Measurements from ENCODE around the gene MKS1.

The MKS1 gene

GRCh38 chr17:58233543-58233942 lies 14.5 kb upstream of the MKS1 start:
- peak overlapping the region; percentile 32 for H3K4me3 Mint-ChIP-seq
- no peaks in the 10 kb centered on the region for H3K9me3 Mint-ChIP-seq
- H3K27ac Mint-ChIP-seq: peak overlapping the region; percentile 85
- DNase-seq (ENCODE audit: low spot score in 2 of 2): peak; percentile 26 to 40
- ATAC-seq (ENCODE audit: low read depth): peak; percentile 97
- peaks cover 17% of the 10 kb centered on the region for H3K4me1 Mint-ChIP-seq
- no peaks in the 10 kb centered on the region for H3K27me3 Mint-ChIP-seq
- H3K36me3 Mint-ChIP-seq: no peaks in the 10 kb centered on the region

DNA sequence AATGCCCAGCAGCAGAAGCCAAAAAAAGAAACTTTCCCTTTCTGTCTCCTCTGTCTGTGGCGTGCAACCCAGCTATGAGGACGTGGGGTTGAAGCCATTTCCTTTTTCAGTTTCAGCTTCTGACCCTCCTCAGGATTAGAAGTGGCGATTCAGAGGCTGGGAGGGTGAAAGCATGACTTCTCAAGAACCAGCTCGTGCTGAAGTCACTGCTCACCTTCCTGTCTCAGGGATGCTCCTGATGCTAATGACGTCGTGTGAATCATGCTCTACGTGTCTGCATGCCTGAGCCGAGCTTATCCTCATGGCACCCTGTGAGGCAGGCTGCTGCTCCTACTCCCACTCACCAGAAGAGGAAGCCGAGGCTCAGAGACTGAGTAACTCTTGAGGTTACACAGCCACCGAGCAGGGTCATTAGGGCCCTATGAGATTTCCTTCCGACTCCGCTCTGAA lies 13.7 kb upstream of the MKS1 start:
- peak overlapping the region; percentile 85 for H3K27ac Mint-ChIP-seq
- H3K27me3 Mint-ChIP-seq: no peaks in the 10 kb centered on the region
- no peaks in the 10 kb centered on the region for H3K36me3 Mint-ChIP-seq
- H3K4me3 Mint-ChIP-seq: peak overlapping the region; percentile 47
- peak in 1 of 2 donors; percentile 26 for DNase-seq (ENCODE audit: low spot score in 2 of 2)
- peaks cover 17% of the 10 kb centered on the region for H3K4me1 Mint-ChIP-seq
- ATAC-seq (ENCODE audit: low read depth): peak; percentile 67
- H3K9me3 Mint-ChIP-seq: no peaks in the 10 kb centered on the region

DNA sequence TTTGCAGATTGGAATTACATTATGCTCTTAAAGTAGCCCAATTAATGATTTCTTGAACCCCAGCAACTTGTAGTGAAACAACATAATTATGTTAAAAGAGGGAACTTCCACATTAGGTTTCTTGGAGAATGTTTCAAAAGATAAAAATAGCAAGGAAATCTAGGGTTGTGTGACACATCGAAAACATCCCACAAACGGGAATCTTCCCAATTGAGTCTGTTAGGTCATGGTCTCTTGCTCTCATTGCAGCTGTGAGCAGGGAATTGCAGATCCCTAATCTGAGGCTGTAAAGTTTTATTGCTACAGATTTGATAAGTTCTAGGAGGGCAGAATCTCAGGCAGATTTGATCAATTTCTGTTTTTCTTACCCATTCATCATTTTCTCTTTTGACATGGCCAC lies 12.6 kb upstream of the MKS1 start:
- H3K27ac Mint-ChIP-seq: peak overlapping the region; percentile 85
- DNase-seq (ENCODE audit: low spot score in 2 of 2) (no peak), ATAC-seq (ENCODE audit: low read depth) (no peak)
- H3K36me3 Mint-ChIP-seq: no peaks in the 10 kb centered on the region
- no peak overlapping the region for H3K4me3 Mint-ChIP-seq
- no peaks in the 10 kb centered on the region for H3K9me3 Mint-ChIP-seq
- peaks cover 2% of the 10 kb centered on the region for H3K27me3 Mint-ChIP-seq
- peaks cover 17% of the 10 kb centered on the region for H3K4me1 Mint-ChIP-seq

DNA sequence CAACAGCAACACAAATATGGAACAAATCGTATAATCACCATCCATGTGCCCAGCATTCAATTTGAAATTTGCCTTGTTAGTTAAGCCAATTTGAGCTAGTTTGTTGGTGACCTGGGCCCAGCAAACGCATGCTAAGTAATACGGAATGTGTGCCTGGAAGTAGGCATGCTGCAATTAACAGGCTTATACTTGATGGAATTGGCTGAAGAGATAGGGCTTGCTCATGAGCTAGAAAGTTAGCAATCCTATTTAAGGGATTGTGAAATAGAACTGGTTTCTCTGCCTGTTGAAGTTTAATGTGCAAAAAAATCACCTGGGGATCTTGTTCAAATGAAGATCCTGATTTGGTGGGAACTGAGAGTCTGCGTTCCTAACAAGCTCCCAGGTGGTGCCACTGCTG lies 10.8 kb upstream of the MKS1 start:
- Mint-ChIP-seq H3K4me1 (peaks cover 17% of the 10 kb centered on the region), H3K4me3 (no peak overlapping the region), H3K36me3 (no peaks in the 10 kb centered on the region), H3K27ac (no peak overlapping the region), H3K27me3 (peaks cover 2% of the 10 kb centered on the region), H3K9me3 (no peaks in the 10 kb centered on the region)
- no peak for DNase-seq (ENCODE audit: low spot score in 2 of 2)
- ATAC-seq (ENCODE audit: low read depth): no peak

- no peaks in the 10 kb centered on the region for H3K36me3 Mint-ChIP-seq
- ATAC-seq (ENCODE audit: low read depth) (no peak), DNase-seq (ENCODE audit: low spot score in 2 of 2) (no peak)
- peaks cover 2% of the 10 kb centered on the region for H3K27me3 Mint-ChIP-seq
- H3K4me3 Mint-ChIP-seq: no peak overlapping the region
- H3K4me1 Mint-ChIP-seq: peaks cover 17% of the 10 kb centered on the region
- no peaks in the 10 kb centered on the region for H3K9me3 Mint-ChIP-seq
- no peak overlapping the region for H3K27ac Mint-ChIP-seq
These were observed 10.3 kb upstream of the MKS1 start for GRCh38 chr17:58229384-58229783.

DNA sequence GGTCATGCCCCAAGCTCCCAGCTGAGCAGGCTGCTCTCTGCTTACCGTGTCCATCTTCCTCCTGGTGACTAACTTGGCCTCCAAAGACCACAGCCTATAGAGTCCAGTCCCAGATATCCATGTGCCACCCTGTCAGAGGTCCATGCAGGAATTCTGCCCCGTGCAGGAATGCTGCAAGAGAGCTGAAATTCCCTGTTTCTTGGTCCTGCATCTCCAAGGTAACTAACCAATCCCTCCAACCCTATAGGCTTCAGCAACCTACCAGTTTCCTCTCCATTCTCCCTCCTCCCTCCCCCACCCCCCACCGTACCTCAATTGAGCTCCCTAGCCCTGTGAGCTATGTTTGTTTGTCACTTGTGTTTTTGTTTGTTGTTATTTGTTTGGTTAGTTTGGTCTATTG lies 9.6 kb upstream of the MKS1 start:
- no peak overlapping the region for H3K4me3 Mint-ChIP-seq
- no peaks in the 10 kb centered on the region for H3K9me3 Mint-ChIP-seq
- peaks cover 4% of the 10 kb centered on the region for H3K27me3 Mint-ChIP-seq
- peaks cover 14% of the 10 kb centered on the region for H3K4me1 Mint-ChIP-seq
- ATAC-seq (ENCODE audit: low read depth): no peak
- no peak for DNase-seq (ENCODE audit: low spot score in 2 of 2)
- H3K36me3 Mint-ChIP-seq: no peaks in the 10 kb centered on the region
- no peak overlapping the region for H3K27ac Mint-ChIP-seq

DNA sequence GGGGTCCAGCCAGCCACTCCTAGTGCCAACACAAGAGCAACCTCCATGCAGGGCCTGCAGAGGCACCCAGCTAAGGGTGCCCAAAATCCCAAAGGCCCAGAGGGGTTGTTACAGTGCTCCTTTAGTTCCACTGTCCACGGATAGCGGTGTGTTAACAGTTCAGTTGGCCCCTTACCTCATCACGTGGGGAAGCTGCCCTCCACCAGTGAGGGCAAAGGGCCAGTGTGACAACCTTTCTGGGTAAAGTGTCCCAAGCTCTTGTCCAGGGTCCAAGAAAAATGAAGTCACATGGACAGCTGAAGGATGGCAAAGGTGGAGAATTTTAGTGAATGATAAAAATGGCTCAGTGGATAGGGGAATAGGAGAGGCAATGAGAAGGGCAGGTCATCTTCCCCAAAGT lies 8.7 kb upstream of the MKS1 start:
- no peaks in the 10 kb centered on the region for H3K9me3 Mint-ChIP-seq
- H3K27ac Mint-ChIP-seq: no peak overlapping the region
- H3K4me1 Mint-ChIP-seq: peaks cover 7% of the 10 kb centered on the region
- no peaks in the 10 kb centered on the region for H3K36me3 Mint-ChIP-seq
- ATAC-seq (ENCODE audit: low read depth) (no peak), DNase-seq (ENCODE audit: low spot score in 2 of 2) (no peak)
- no peak overlapping the region for H3K4me3 Mint-ChIP-seq
- H3K27me3 Mint-ChIP-seq: peaks cover 4% of the 10 kb centered on the region

DNA sequence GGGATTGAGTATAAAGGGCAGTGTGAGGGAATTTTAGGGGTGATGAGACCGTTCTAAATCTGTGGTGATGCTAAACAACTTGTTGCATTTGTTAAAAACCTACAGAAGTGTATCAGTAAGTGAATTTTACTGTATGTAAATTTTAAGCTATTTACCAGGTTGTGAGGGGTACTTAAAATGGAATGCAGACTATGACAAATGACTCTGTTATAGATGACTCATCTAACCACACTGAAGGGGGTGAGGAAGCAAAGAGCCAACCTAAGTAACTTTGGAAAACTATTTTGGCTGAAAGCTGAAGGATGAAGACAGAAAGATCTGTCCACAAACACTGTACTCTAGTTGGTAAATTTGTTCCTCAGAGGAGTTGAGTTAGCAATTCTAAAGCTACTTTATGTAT lies 5.3 kb upstream of the MKS1 start:
- Mint-ChIP-seq H3K36me3 (no peaks in the 10 kb centered on the region), H3K27me3 (peaks cover 4% of the 10 kb centered on the region), H3K9me3 (no peaks in the 10 kb centered on the region)

DNA sequence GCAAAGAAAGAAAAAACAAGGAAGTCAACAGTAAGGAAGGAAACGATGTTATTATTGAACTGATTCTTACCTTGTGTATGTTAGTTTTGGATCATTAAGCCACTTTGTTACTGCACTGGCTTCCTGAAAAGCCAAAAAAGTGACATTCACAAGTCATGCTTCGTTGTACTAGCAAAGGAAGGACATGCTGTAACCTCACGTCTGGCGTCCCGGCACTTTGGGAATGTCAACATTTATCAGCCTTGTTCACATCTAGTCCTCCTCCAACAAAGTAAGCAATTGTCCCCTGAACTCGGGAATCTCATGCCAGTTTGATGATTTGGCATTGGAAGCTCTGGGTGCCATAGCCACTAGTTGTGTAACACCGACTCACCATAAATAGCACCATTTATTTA lies 731 bp upstream of the MKS1 start:
- Mint-ChIP-seq H3K27ac (peak overlapping the region; percentile 100), H3K36me3 (no peaks in the 10 kb centered on the region), H3K27me3 (peaks cover 2% of the 10 kb centered on the region), H3K4me1 (peaks cover 18% of the 10 kb centered on the region), H3K9me3 (no peaks in the 10 kb centered on the region), H3K4me3 (peak overlapping the region; percentile 93)
- ATAC-seq (ENCODE audit: low read depth): no peak
- DNase-seq (ENCODE audit: low spot score in 2 of 2): no peak

More for the DNA sequence above, 5.3 kb upstream of the MKS1 start:
- Mint-ChIP-seq H3K4me3 (no peak overlapping the region), H3K27ac (no peak overlapping the region), H3K4me1 (peaks cover 7% of the 10 kb centered on the region)
- ATAC-seq (ENCODE audit: low read depth): no peak
- DNase-seq (ENCODE audit: low spot score in 2 of 2): no peak

- no peak for ATAC-seq (ENCODE audit: low read depth)
- H3K27ac Mint-ChIP-seq: peak overlapping the region; percentile 100
- H3K4me3 Mint-ChIP-seq: peak overlapping the region; percentile 34
These were observed 1.3 kb downstream of the MKS1 start for GRCh38 chr17:58217766-58218165.

GRCh38 chr17:58215685-58216084 lies 3.4 kb downstream of the MKS1 start:
- ATAC-seq (ENCODE audit: low read depth) (no peak), DNase-seq (ENCODE audit: low spot score in 2 of 2) (no peak)
- peaks cover 18% of the 10 kb centered on the region for H3K4me1 Mint-ChIP-seq
- no peaks in the 10 kb centered on the region for H3K27me3 Mint-ChIP-seq
- peaks cover 10% of the 10 kb centered on the region for H3K36me3 Mint-ChIP-seq
- no peak overlapping the region for H3K4me3 Mint-ChIP-seq
- no peaks in the 10 kb centered on the region for H3K9me3 Mint-ChIP-seq
- H3K27ac Mint-ChIP-seq: peak overlapping the region; percentile 100

More at GRCh38 chr17:58217766-58218165, 1.3 kb downstream of the MKS1 start:
- H3K9me3 Mint-ChIP-seq: no peaks in the 10 kb centered on the region
- H3K4me1 Mint-ChIP-seq: peaks cover 18% of the 10 kb centered on the region
- H3K27me3 Mint-ChIP-seq: no peaks in the 10 kb centered on the region
- H3K36me3 Mint-ChIP-seq: peaks cover 7% of the 10 kb centered on the region
- no peak for DNase-seq (ENCODE audit: low spot score in 2 of 2)

DNA sequence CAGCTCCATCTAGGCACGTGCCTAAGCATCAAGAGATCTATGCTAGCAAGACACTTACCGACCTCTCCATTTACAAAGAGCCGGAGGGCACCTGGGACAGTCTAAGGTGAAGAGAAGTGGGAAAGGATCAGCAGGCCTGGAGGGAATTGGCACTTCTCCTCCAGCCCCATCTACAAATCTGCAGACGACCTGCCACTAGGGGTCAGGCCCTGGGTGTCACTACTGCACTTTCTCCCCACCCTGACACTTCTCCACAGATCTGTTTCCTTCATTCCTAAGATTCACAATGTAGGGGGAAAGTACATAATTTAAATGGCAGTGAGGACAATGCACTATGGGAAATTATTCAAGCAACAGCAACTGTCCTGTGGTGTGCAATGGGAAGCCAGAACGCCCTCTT lies 8.1 kb downstream of the MKS1 start:
- no peak overlapping the region for H3K4me3 Mint-ChIP-seq
- DNase-seq (ENCODE audit: low spot score in 2 of 2) (no peak), ATAC-seq (ENCODE audit: low read depth) (no peak)
- H3K36me3 Mint-ChIP-seq: peaks cover 28% of the 10 kb centered on the region
- no peaks in the 10 kb centered on the region for H3K9me3 Mint-ChIP-seq
- H3K27me3 Mint-ChIP-seq: no peaks in the 10 kb centered on the region
- H3K4me1 Mint-ChIP-seq: peaks cover 2% of the 10 kb centered on the region
- no peak overlapping the region for H3K27ac Mint-ChIP-seq

DNA sequence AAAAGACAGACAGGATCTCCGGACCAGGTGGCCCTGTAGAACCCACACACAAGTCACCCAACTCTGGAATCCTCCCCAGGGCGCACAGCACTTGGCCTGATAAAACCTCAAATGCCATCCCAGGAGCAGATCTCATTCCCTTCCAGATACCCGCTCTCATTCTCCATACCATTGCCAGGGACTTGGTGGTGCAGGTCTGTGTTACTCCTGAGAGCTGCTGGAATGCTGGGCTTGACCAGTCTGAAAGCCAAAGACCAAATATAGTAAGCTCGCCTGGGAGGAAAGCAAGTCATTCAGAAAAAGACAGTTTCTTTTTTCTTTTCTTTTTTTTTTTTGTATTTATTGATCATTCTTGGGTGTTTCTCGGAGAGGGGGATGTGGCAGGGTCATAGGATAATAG lies 10.7 kb downstream of the MKS1 start:
- no peak for DNase-seq (ENCODE audit: low spot score in 2 of 2)
- Mint-ChIP-seq H3K4me3 (no peak overlapping the region), H3K27ac (no peak overlapping the region), H3K9me3 (no peaks in the 10 kb centered on the region), H3K27me3 (no peaks in the 10 kb centered on the region), H3K36me3 (peaks cover 26% of the 10 kb centered on the region), H3K4me1 (peaks cover 2% of the 10 kb centered on the region)
- ATAC-seq (ENCODE audit: low read depth): no peak

DNA sequence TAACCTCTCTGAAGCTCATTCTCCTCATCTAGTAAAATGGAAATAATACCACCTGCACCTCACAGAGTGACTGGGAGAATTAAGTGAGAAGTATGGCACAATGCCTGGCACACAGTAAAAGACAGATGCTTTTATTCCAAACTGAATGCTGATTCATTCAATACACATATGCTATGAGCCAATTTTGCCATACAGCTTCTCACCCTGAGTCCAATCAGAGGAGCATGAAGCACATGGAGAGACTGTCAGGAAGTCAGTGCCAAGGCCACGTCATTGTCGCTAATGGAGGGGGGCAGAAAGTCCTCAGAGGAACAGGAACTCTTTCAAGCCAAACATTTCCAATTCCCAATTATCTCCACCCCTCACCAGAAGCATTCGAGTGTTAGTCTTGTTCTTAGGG lies 11.6 kb downstream of the MKS1 start:
- Mint-ChIP-seq H3K36me3 (peaks cover 23% of the 10 kb centered on the region), H3K9me3 (no peaks in the 10 kb centered on the region), H3K27me3 (no peaks in the 10 kb centered on the region), H3K4me1 (peaks cover 2% of the 10 kb centered on the region), H3K4me3 (no peak overlapping the region), H3K27ac (no peak overlapping the region)
- ATAC-seq (ENCODE audit: low read depth) (no peak), DNase-seq (ENCODE audit: low spot score in 2 of 2) (no peak)

DNA sequence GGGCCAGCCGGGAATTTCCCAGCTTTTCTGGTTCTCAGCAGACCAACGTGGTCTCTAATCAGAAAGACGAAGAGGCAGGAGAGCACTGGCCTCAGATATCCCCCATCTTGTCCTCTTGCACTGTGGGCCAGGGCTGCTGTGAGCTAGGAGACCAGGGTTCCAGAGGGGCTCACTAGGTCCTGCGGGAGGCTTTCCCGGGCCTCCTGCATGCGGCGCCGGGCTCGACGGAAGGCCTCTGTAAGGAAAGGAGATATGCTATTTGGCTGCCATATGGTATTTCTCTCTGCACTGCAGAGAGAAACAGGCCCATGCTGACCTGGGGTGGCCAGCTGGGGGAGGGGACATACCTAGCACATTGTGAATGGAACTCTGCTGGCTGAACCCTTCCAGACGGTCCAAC lies 13.1 kb downstream of the MKS1 start:
- DNase-seq (ENCODE audit: low spot score in 2 of 2): no peak
- Mint-ChIP-seq H3K27me3 (no peaks in the 10 kb centered on the region), H3K27ac (no peak overlapping the region), H3K9me3 (no peaks in the 10 kb centered on the region), H3K36me3 (peaks cover 20% of the 10 kb centered on the region), H3K4me3 (no peak overlapping the region), H3K4me1 (no peaks in the 10 kb centered on the region)
- ATAC-seq (ENCODE audit: low read depth): no peak

Data from memory B cell (primary cell).